K562 (cell line): Measurements from ENCODE around the gene POGLUT2. TPM values are rescaled to one million over a fixed set of nuclear protein-coding genes. Genes with fewer than 3 reads are reported as not detected.

Experiments
- IRF1 ChIP-seq: sonication (generic); formaldehyde crosslinking; IDR thresholded peaks from 2 replicates; pipeline ENCODE4 v1.8.0; 2022; ENCODE audit warnings: missing genetic modification reagents, mild to moderate bottlenecking, borderline replicate concordance
- KDM2B ChIP-seq: fragments of 250-450 bp; sonication (Bioruptor Pico); IDR thresholded peaks from 2 replicates; pipeline ENCODE4 v1.8.0; 2021; ENCODE audit warnings: mild to moderate bottlenecking, moderate library complexity
- MCM5 ChIP-seq: fragments of 450-650 bp; IDR thresholded peaks from 2 replicates; pipeline ENCODE4 v1.6.1; 2016; ENCODE audit warnings: low read depth
- MYBL2 ChIP-seq, 2 experiments: fragments of 450-650 bp in 1 of 2; sonication (generic) in 1 of 2; formaldehyde crosslinking in 1 of 2; IDR thresholded peaks; 2 replicates each; pipeline versions ENCODE4 v1.6.1 to v1.8.1; 2017 to 2022; ENCODE audit warnings: borderline replicate concordance in 1 of 2, inconsistent platforms in 1 of 2, low read depth in 1 of 2, mild to moderate bottlenecking in 1 of 2, missing genetic modification reagents in 1 of 2, moderate library complexity in 1 of 2
- POLR2AphosphoS5 ChIP-seq: IDR thresholded peaks from 2 replicates; pipeline ENCODE4 v1.6.1; 2011; ENCODE audit warnings: mild to moderate bottlenecking, low read depth, low read length, moderate library complexity; ENCODE audit not compliant: control insufficient read depth, insufficient read depth
- RHOXF2B ChIP-seq: fragments of 250-450 bp; sonication (Bioruptor Pico); conservative IDR thresholded peaks from 2 replicates; pipeline ENCODE4 v1.5.1; 2021
- SMAD4 ChIP-seq: fragments of 250-450 bp; sonication (Bioruptor Pico); conservative IDR thresholded peaks from 2 replicates; pipeline ENCODE4 v1.8.0; 2021; ENCODE audit warnings: inconsistent platforms, mild to moderate bottlenecking, moderate library complexity
- ZNF263 ChIP-seq: sonication (generic); formaldehyde crosslinking; IDR thresholded peaks from 2 replicates; pipeline ENCODE4 v1.8.0; 2022; ENCODE audit warnings: mild to moderate bottlenecking, missing genetic modification reagents, borderline replicate concordance
- ZNF75A ChIP-seq: fragments of 450-650 bp; formaldehyde crosslinking; IDR thresholded peaks from 2 replicates; pipeline ENCODE4 v1.4.0; 2020; ENCODE audit warnings: mild to moderate bottlenecking
- polyA plus RNA-seq, 8 experiments: library from polyadenylated mRNA; depleted of rRNA in 4 of 8; stranded (reverse) in 5 of 8; unstranded in 3 of 8; fragments of >200 nt; fragmentation: Nextera tagmentation in 2 of 8; fragmentation: Illumina TruSeq in 1 of 8; extraction: Ambion mirVana in 2 of 8; extraction: Trizol in 1 of 8; gene quantifications; 2 replicates each; pipeline versions ENCODE4 v1.2.1 to v1.2.3, GENCODE V29; 2011 to 2014; ENCODE audit warnings: inconsistent platforms in 1 of 8, missing spikeins in 1 of 8
- total RNA-seq, 7 experiments: library from RNA; depleted of rRNA in 6 of 7; stranded (reverse); fragments of >200 nt in 6 of 7; fragmentation: Illumina TruSeq in 2 of 7; extraction: Trizol in 2 of 7; gene quantifications; 2 replicates each; pipeline versions ENCODE4 v1.2.1 to v1.2.3, GENCODE V29; 2011 to 2021; ENCODE audit warnings: low replicate concordance in 1 of 7

The POGLUT2 gene
- total and polyA plus RNA-seq, 9 of the 15 experiments (the other 6 are each of a cell fraction or from before 2014, with no cell fraction given), result 3.8 to 11.8 (median 10.8) TPM

- no peak for TF ChIP-seq MYBL2 (IDR thresholded peaks at IDR 0.05; ENCODE audit: low read depth)
- no peak for TF ChIP-seq MYBL2 (CRISPR knock-in tag; IDR thresholded peaks at IDR 0.05; ENCODE audit: borderline replicate concordance)
- TF ChIP-seq ZNF263 (CRISPR knock-in tag), result 0 out of 2 replicates have a peak, but pooled peaks have one; percentile 8
- no peak for TF ChIP-seq RHOXF2B (CRISPR knock-in tag)
- TF ChIP-seq SMAD4 (CRISPR knock-in tag), result no peak
- TF ChIP-seq ZNF75A (CRISPR knock-in tag), result no peak
- TF ChIP-seq IRF1 (CRISPR knock-in tag), result no peak
- no peak for TF ChIP-seq POLR2AphosphoS5
- no peak for TF ChIP-seq KDM2B (CRISPR knock-in tag)
- no peak for TF ChIP-seq MCM5
These were observed 809 bp upstream of the POGLUT2 start (continued) for GRCh38 chr13:102799426-102800144.
